Sigmoid colon (tissue), 7 donors: ENCODE results near the gene STX7. TPM values are rescaled to one million over a fixed set of nuclear protein-coding genes. Genes with fewer than 3 reads are reported as not detected.

Source experiments
- DNase-seq: peaks from one replicate; pipeline ENCODE4 v3.0.0-alpha.2; 2019
- H3K27ac ChIP-seq, 4 donors: fragments of 200-600 bp; sonication (generic); one replicate each; pipeline ENCODE4 v1.5.1; 2016 to 2019; ENCODE audit warnings: mild to moderate bottlenecking in 1 of 4
- H3K27me3 ChIP-seq, 3 donors: fragments of 200-600 bp; sonication (generic); one replicate each; pipeline ENCODE4 v1.5.1; 2019; ENCODE audit warnings: mild to moderate bottlenecking in 1 of 3
- H3K36me3 ChIP-seq, 4 donors: fragments of 200-600 bp; sonication (generic); one replicate each; pipeline ENCODE4 v1.5.1; 2016 to 2019
- H3K4me1 ChIP-seq, 4 donors: fragments of 200-600 bp; sonication (generic); one replicate each; pipeline ENCODE4 v1.5.1; 2017 to 2019
- H3K4me3 ChIP-seq, 4 donors: fragments of 200-600 bp; sonication (generic); one replicate each; pipeline ENCODE4 v1.5.1; 2017 to 2019; ENCODE audit warnings: mild to moderate bottlenecking in 2 of 4, moderate library complexity in 1 of 4
- H3K9me3 ChIP-seq, 4 donors: fragments of 200-600 bp in 3 of 4; sonication (generic) in 3 of 4; one replicate each; pipeline versions ENCODE4 v1.5.1 to v1.6.1; 2013 to 2019
- EP300 ChIP-seq, 4 donors: sonication (generic); formaldehyde crosslinking; IDR thresholded peaks; one replicate each; pipeline ENCODE4 v1.6.1; 2017; ENCODE audit warnings: antibody characterized with exemption in 4 of 4
- POLR2A ChIP-seq, 2 donors: fragments of 450-650 bp; IDR thresholded peaks; one replicate each; pipeline ENCODE4 v1.6.1; 2016; ENCODE audit warnings: antibody characterized with exemption in 2 of 2, mild to moderate bottlenecking in 2 of 2, moderate library complexity in 2 of 2
- POLR2AphosphoS5 ChIP-seq, 4 donors: sonication (generic); formaldehyde crosslinking; IDR thresholded peaks; one replicate each; pipeline ENCODE4 v1.6.1; 2017; ENCODE audit warnings: antibody characterized with exemption in 4 of 4
- WGBS, 2 donors: extraction: QIAGEN DNeasy Blood & Tissue Kit; methylation state at CpG; one replicate each; pipeline ENCODE4 v1.1.7; 2013; 5-methylcytosine and 5-hydroxymethylcytosine counted together
- intact Hi-C: fragments of 100-400 bp; cut with DNase I; formaldehyde crosslinking; loops from one replicate; pipeline ENCODE4 v1.15.1; 2023
- polyA plus RNA-seq, 3 donors: library from polyadenylated mRNA; stranded (reverse); fragments of 200-250 nt; gene quantifications; one replicate each; pipeline ENCODE4 v1.2.3, GENCODE V29; 2013
- total RNA-seq, 4 donors: library from RNA; depleted of rRNA; stranded (reverse); fragments of >200 nt; gene quantifications; one replicate each; pipeline ENCODE4 v1.1.0, GENCODE V29; 2016
- TF ChIP-seq, protein P1 (sequence below), 4 experiments: fragments of 450-650 bp in 3 of 4; fragments of 200-600 bp in 1 of 4; IDR thresholded peaks; one replicate each; pipeline ENCODE4 v1.5.1; 2016 to 2019; ENCODE audit warnings: antibody characterized with exemption in 4 of 4, mild to moderate bottlenecking in 3 of 4, moderate library complexity in 2 of 4
- donor health status: healthy with polysubstance abuse.
- donor health status: Bipolar disorder and iron deficiency.
- donor health status: healthy.

The STX7 gene
- total and polyA plus RNA-seq, 7 donors: 27.1 to 72.5 (median 44.6) TPM

- no peaks in the 10 kb centered on the region for H3K27me3 ChIP-seq
- no peak for DNase-seq
- WGBS, 2 donors: 45 to 81% methylated on average over 2 of the region's 2 CpGs
- intact Hi-C loops: loop anchor here (10.0 kb wide), 1 partner anchor 551 kb away; no protein-coding TSS in a partner anchor
- H3K27ac ChIP-seq: no peak overlapping the region
- no peaks in the 10 kb centered on the region for H3K9me3 ChIP-seq
- peaks cover 0 to 38% (median 20%) of the 10 kb centered on the region in 4 donors for H3K4me1 ChIP-seq
- peaks cover 0 to 2% (median 0%) of the 10 kb centered on the region in 4 donors for H3K36me3 ChIP-seq
- no peak for TF ChIP-seq EP300 (IDR thresholded peaks at IDR 0.05)
- TF ChIP-seq, protein P1, sequence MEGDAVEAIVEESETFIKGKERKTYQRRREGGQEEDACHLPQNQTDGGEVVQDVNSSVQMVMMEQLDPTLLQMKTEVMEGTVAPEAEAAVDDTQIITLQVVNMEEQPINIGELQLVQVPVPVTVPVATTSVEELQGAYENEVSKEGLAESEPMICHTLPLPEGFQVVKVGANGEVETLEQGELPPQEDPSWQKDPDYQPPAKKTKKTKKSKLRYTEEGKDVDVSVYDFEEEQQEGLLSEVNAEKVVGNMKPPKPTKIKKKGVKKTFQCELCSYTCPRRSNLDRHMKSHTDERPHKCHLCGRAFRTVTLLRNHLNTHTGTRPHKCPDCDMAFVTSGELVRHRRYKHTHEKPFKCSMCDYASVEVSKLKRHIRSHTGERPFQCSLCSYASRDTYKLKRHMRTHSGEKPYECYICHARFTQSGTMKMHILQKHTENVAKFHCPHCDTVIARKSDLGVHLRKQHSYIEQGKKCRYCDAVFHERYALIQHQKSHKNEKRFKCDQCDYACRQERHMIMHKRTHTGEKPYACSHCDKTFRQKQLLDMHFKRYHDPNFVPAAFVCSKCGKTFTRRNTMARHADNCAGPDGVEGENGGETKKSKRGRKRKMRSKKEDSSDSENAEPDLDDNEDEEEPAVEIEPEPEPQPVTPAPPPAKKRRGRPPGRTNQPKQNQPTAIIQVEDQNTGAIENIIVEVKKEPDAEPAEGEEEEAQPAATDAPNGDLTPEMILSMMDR (IDR thresholded peaks at IDR 0.05): no peak
- TF ChIP-seq POLR2A (IDR thresholded peaks at IDR 0.05): no peak
- no peak for TF ChIP-seq POLR2AphosphoS5 (IDR thresholded peaks at IDR 0.05)
- no peak overlapping the region for H3K4me3 ChIP-seq
These were observed 17.3 kb downstream of the STX7 start for GRCh38 chr6:132495604-132496079.

DNA sequence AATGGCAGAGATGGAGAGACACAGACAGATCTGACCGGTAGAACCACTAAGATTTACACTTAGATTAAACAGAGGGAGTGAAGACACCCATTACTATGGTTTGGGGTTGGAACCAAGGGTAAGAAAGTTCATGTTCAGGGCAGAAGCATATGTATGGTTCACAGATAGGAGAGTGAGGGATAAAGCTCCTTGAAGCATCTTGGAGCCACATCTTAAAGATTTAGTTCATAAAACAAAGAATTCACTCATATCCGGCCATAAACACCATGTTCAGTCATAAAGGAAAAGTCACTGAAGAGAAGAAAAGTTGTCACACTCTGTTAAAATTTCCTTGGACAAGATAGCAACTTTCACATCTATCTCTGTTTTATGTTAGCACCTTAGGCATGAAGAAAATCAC, 18.0 kb downstream of the STX7 start:
- 70 to 79% methylated on average over 2 of the region's 2 CpGs for WGBS, 2 donors
- Histone ChIP-seq H3K4me1 (peaks cover 0 to 45% (median 24%) of the 10 kb centered on the region in 4 donors), H3K36me3 (no peaks in the 10 kb centered on the region), H3K27ac (no peak overlapping the region), H3K9me3 (no peaks in the 10 kb centered on the region), H3K4me3 (no peak overlapping the region), H3K27me3 (no peaks in the 10 kb centered on the region)
- intact Hi-C loops: loop anchor here (10.0 kb wide), 1 partner anchor 550 kb away; no protein-coding TSS in a partner anchor
- TF ChIP-seq POLR2AphosphoS5 (IDR thresholded peaks at IDR 0.05): no peak
- TF ChIP-seq, protein P1 (IDR thresholded peaks at IDR 0.05): no peak
- TF ChIP-seq EP300 (IDR thresholded peaks at IDR 0.05): no peak
- TF ChIP-seq POLR2A (IDR thresholded peaks at IDR 0.05): no peak
- DNase-seq: no peak

DNA sequence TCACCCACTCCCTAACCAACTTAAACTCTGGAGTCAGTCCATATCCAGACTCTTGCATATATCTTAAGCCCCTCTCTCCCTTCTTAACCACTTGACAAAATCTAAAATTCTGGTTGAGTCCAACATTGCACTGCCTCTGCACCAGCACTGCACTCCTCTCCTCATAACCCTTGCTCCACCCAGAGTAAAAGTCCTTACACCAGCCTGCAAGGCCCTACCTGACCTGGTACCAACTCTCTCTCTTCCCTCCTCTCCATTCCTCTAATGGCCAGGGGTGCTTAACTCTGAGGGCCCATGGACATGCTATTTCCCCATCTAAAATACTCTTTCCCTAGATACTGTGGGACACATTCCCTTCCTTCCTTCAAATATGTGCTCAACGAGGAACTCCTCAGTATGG, 21.0 kb downstream of the STX7 start:
- H3K4me3 ChIP-seq: no peak overlapping the region
- DNase-seq: no peak
- no peaks in the 10 kb centered on the region for H3K27me3 ChIP-seq
- no peaks in the 10 kb centered on the region for H3K9me3 ChIP-seq
- TF ChIP-seq, protein P1 (IDR thresholded peaks at IDR 0.05): no peak
- TF ChIP-seq POLR2AphosphoS5 (IDR thresholded peaks at IDR 0.05) (no peak), POLR2A (IDR thresholded peaks at IDR 0.05) (no peak), EP300 (IDR thresholded peaks at IDR 0.05) (no peak)
- H3K36me3 ChIP-seq: no peaks in the 10 kb centered on the region
- intact Hi-C loops: loop anchor here (10.0 kb wide), 1 partner anchor 547 kb away; no protein-coding TSS in a partner anchor
- 91 to 92% methylated on average over 1 of the region's 1 CpG for WGBS, 2 donors
- H3K4me1 ChIP-seq: peaks cover 0 to 45% (median 30%) of the 10 kb centered on the region in 4 donors
- H3K27ac ChIP-seq: no peak overlapping the region

GRCh38 chr6:132491303-132491702, 21.6 kb downstream of the STX7 start:
- peak overlapping the region in 1 of 4 donors; percentile 33 for H3K27ac ChIP-seq
- no peaks in the 10 kb centered on the region for H3K27me3 ChIP-seq
- TF ChIP-seq POLR2A (IDR thresholded peaks at IDR 0.05) (no peak), POLR2AphosphoS5 (IDR thresholded peaks at IDR 0.05) (no peak), EP300 (IDR thresholded peaks at IDR 0.05) (no peak)
- TF ChIP-seq, protein P1 (IDR thresholded peaks at IDR 0.05): no peak
- peaks cover 0 to 45% (median 29%) of the 10 kb centered on the region in 4 donors for H3K4me1 ChIP-seq
- H3K4me3 ChIP-seq: no peak overlapping the region
- 83 to 88% methylated on average over 5 of the region's 5 CpGs for WGBS, 2 donors
- no peak for DNase-seq
- no peaks in the 10 kb centered on the region for H3K9me3 ChIP-seq
- no peaks in the 10 kb centered on the region for H3K36me3 ChIP-seq
- intact Hi-C loops: loop anchor here (10.0 kb wide), 1 partner anchor 547 kb away; no protein-coding TSS in a partner anchor
